Activated CD4-positive, alpha-beta T cell treated with anti-CD3 and anti-CD28 coated beads for 24 hours (primary cell): ENCODE measurements around the gene ACTBL2.
"Not testable (repeated sequence)": the region's sequence is repeated elsewhere in the genome, so short reads cannot be mapped to it uniquely, and the experiment has no call there.

ENCODE experiments used
- DNase-seq, 2 donors: peaks; one replicate each; pipeline ENCODE4 v3.0.0-alpha.2; 2020; ENCODE audit warnings: low read depth in 2 of 2

Gene ACTBL2

GRCh38 chr5:57494104-57495098, 11.8 kb upstream of the ACTBL2 start:
- DNase-seq = peak; percentile 21 to 51

GRCh38 chr5:57493034-57493433, 10.4 kb upstream of the ACTBL2 start:
- no peak for DNase-seq

GRCh38 chr5:57492632-57493031, 10.0 kb upstream of the ACTBL2 start:
- DNase-seq = no peak

- no peak for DNase-seq
Observed at GRCh38 chr5:57491369-57491965, 8.9 kb upstream of the ACTBL2 start.

- no peak for DNase-seq
Observed at GRCh38 chr5:57488215-57488955, 5.8 kb upstream of the ACTBL2 start.

GRCh38 chr5:57486027-57486602, 3.5 kb upstream of the ACTBL2 start:
- DNase-seq = no peak

- DNase-seq = no peak
Observed at GRCh38 chr5:57478826-57479225, 3.8 kb downstream of the ACTBL2 start.

GRCh38 chr5:57476601-57477056, 6.0 kb downstream of the ACTBL2 start:
- no peak for DNase-seq

- DNase-seq = no peak
Observed at GRCh38 chr5:57470339-57470738, 12.3 kb downstream of the ACTBL2 start.

- no peak for DNase-seq
Observed at GRCh38 chr5:57468481-57469163, 14.0 kb downstream of the ACTBL2 start.

GRCh38 chr5:57466544-57466943, 16.1 kb downstream of the ACTBL2 start:
- DNase-seq = no peak

- DNase-seq = not testable (repeated sequence)
Observed at GRCh38 chr5:57460056-57460455, 22.6 kb downstream of the ACTBL2 start.

GRCh38 chr5:57458443-57458842, 24.2 kb downstream of the ACTBL2 start:
- no peak for DNase-seq

GRCh38 chr5:57456531-57457135, 26.0 kb downstream of the ACTBL2 start:
- DNase-seq = no peak

- DNase-seq = no peak
Observed at GRCh38 chr5:57455511-57456455, 26.8 kb downstream of the ACTBL2 start.

GRCh38 chr5:57454896-57455295, 27.7 kb downstream of the ACTBL2 start:
- no peak for DNase-seq

GRCh38 chr5:57453728-57454127, 28.9 kb downstream of the ACTBL2 start:
- DNase-seq = no peak

- DNase-seq = no peak
Observed at GRCh38 chr5:57452885-57453284, 29.7 kb downstream of the ACTBL2 start.

GRCh38 chr5:57450991-57451876, 31.4 kb downstream of the ACTBL2 start:
- DNase-seq = no peak
